NCI-H345 (cell line): Measurements from ENCODE around the gene UBE2D2.

Experiments used
- DNase-seq: peaks from one replicate; lab custom pipeline; 2025; lab: John Stamatoyannopoulos, UW

UBE2D2 gene

GRCh38 chr5:139660923-139661814 is 100.0 kb downstream of the UBE2D2 start:
- no peak for DNase-seq

- no peak for DNase-seq
Observed at GRCh38 chr5:139662617-139663016, 101.5 kb downstream of the UBE2D2 start.

- no peak for DNase-seq
Observed at GRCh38 chr5:139663207-139664085, 102.3 kb downstream of the UBE2D2 start.

GRCh38 chr5:139664086-139664693 is 103.1 kb downstream of the UBE2D2 start:
- DNase-seq = no peak

- DNase-seq = no peak
Observed at GRCh38 chr5:139664727-139665351, 103.7 kb downstream of the UBE2D2 start.

- DNase-seq = no peak
Observed at GRCh38 chr5:139665626-139666025, 104.5 kb downstream of the UBE2D2 start.

GRCh38 chr5:139666551-139666950 is 105.4 kb downstream of the UBE2D2 start:
- no peak for DNase-seq

GRCh38 chr5:139667001-139667729 is 106.0 kb downstream of the UBE2D2 start:
- no peak for DNase-seq

- no peak for DNase-seq
Observed at GRCh38 chr5:139667730-139668063, 106.6 kb downstream of the UBE2D2 start.

- DNase-seq = no peak
Observed at GRCh38 chr5:139668064-139668880, 107.1 kb downstream of the UBE2D2 start.

GRCh38 chr5:139668924-139669661 is 108.0 kb downstream of the UBE2D2 start:
- no peak for DNase-seq

- no peak for DNase-seq
Observed at GRCh38 chr5:139669662-139670368, 108.7 kb downstream of the UBE2D2 start.

GRCh38 chr5:139670369-139671095 is 109.4 kb downstream of the UBE2D2 start:
- no peak for DNase-seq

GRCh38 chr5:139671096-139671841 is 110.1 kb downstream of the UBE2D2 start:
- no peak for DNase-seq

GRCh38 chr5:139675213-139675612 is 114.1 kb downstream of the UBE2D2 start:
- DNase-seq = no peak

GRCh38 chr5:139675825-139676224 is 114.7 kb downstream of the UBE2D2 start:
- no peak for DNase-seq

- no peak for DNase-seq
Observed at GRCh38 chr5:139676406-139676805, 115.3 kb downstream of the UBE2D2 start.
